HUES64 (cell line): ENCODE results near the gene SLC6A8. TPM values are rescaled to one million over a fixed set of nuclear protein-coding genes. Genes with fewer than 3 reads are reported as not detected.
A peak's percentile ranks its signal among the peaks of the same experiment; 100 is the strongest.

ENCODE experiments used
- H3K27ac ChIP-seq: 2 replicates; pipeline ENCODE4 v1.7.0; 2013; ENCODE audit warnings: low read depth, low read length, inconsistent platforms
- H3K27me3 ChIP-seq: 2 replicates; pipeline ENCODE4 v1.6.1; 2013; ENCODE audit warnings: mild to moderate bottlenecking, low read length; ENCODE audit not compliant: insufficient read depth
- H3K36me3 ChIP-seq: 2 replicates; pipeline ENCODE4 v1.6.1; 2013; ENCODE audit warnings: mild to moderate bottlenecking, low read length; ENCODE audit not compliant: insufficient read depth
- H3K4me1 ChIP-seq: 2 replicates; pipeline ENCODE4 v1.6.1; 2013; ENCODE audit warnings: mild to moderate bottlenecking, low read length, moderate library complexity; ENCODE audit not compliant: insufficient read depth
- H3K4me3 ChIP-seq: 2 replicates; pipeline ENCODE4 v1.5.1; 2013; ENCODE audit warnings: mild to moderate bottlenecking, low read length, moderate library complexity
- H3K9ac ChIP-seq: 2 replicates; pipeline ENCODE4 v1.6.1; 2013; ENCODE audit warnings: mild to moderate bottlenecking, low read depth, low read length
- H3K9me3 ChIP-seq: 2 replicates; pipeline ENCODE4 v1.6.1; 2013; ENCODE audit warnings: low read depth, low read length; ENCODE audit not compliant: insufficient read depth
- WGBS: fragments of 150-250, 120-280 bp; methylation state at CpG from one replicate; pipeline ENCODE4 v1.1.7; 2013; ENCODE audit warnings: missing lambda C conversion rate; 5-methylcytosine and 5-hydroxymethylcytosine counted together
- polyA plus RNA-seq, 2 experiments: library from polyadenylated mRNA; stranded (reverse); fragments of 50-300 nt; gene quantifications; one replicate each; pipeline ENCODE4 v1.2.3, GENCODE V29; 2013

The SLC6A8 gene
- polyA plus RNA-seq (2013, experiment 1 of 2): 76.3 TPM
- 77.8 TPM for polyA plus RNA-seq (2013, experiment 2 of 2)

DNA sequence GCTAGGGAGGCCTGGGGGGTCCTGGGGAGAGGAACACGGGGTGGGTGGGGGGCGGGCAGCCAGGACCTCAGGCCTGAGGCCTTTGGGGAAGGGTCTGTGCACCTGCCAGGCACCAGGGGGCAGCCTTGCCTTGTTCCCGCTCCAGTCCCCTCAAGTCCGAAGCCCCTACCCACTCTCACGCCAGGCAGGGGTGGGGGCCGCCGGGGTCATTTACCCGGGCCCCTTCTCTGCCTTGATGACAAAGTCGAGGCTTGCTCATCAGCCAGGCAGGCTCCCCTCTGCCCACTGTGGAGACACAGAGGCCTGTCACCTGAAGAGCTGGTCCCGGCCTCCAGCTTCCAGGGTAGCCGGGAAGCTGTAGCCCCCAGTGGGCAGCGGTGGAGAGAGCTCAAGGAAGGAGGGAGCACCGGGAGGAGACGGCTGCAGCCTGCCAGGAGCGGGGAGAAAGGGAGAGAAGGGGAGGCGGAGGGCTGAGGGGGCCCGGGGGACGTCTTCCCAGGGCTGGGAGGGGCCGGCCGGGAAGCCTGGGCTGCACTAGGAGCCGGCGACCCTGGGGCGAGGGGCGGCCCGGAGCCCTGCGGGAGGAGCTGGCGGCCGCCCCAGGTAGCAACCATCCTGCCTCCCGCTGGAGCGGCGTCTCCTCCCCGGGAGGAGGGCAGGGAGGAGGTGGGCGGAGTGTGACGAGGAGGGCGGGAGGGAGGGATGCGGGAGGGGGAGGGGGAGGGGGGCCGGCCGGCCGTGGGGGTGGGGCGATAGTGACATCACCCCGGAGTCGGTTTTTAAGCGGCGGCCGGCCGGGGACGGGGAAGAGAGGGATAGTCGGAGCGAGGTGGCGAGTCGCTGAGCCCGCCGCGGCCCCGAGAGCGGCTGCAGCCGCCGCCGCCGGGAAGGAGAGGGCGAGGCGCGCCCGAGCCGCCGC is at the start of gene SLC6A8:
TSS of gene SLC6A8 (plus strand) at position 806 of the 919 bp plus-strand sequence. CDS start 649 bp downstream, outside the sequence.
- Histone ChIP-seq H3K4me3 (peak within 1 kb of the TSS; percentile 57), H3K36me3 (peaks cover 6% of the 10 kb centered on the region), H3K27ac (peak within 1 kb of the TSS; percentile 73; the same call in 1 of the 2 replicates), H3K9me3 (no peaks in the 10 kb centered on the region), H3K9ac (peak within 1 kb of the TSS; percentile 50; the same call in 1 of the 2 replicates), H3K4me1 (peaks cover 22% of the 10 kb centered on the region; the same call in 1 of the 2 replicates), H3K27me3 (no peaks in the 10 kb centered on the region)
- WGBS: 2% methylated on average over 52 of the region's 66 CpGs

GRCh38 chrX:153638041-153638371 is 49.7 kb upstream of the SLC6A8 start:
- H3K4me1 ChIP-seq: no peaks in the 10 kb centered on the region
- H3K27ac ChIP-seq: no peak overlapping the region
- no peak overlapping the region for H3K4me3 ChIP-seq
- H3K9me3 ChIP-seq: no peaks in the 10 kb centered on the region
- H3K36me3 ChIP-seq: no peaks in the 10 kb centered on the region
- H3K27me3 ChIP-seq: peaks cover 34% of the 10 kb centered on the region
- 91% methylated on average over 6 of the region's 6 CpGs for WGBS
- no peak overlapping the region for H3K9ac ChIP-seq

GRCh38 chrX:153638436-153639176 is 49.1 kb upstream of the SLC6A8 start:
- H3K27ac ChIP-seq: no peak overlapping the region
- WGBS: 86% methylated on average over 20 of the region's 20 CpGs
- no peak overlapping the region for H3K4me3 ChIP-seq
- no peaks in the 10 kb centered on the region for H3K36me3 ChIP-seq
- peaks cover 40% of the 10 kb centered on the region for H3K27me3 ChIP-seq
- H3K9me3 ChIP-seq: no peaks in the 10 kb centered on the region
- H3K9ac ChIP-seq: no peak overlapping the region
- no peaks in the 10 kb centered on the region for H3K4me1 ChIP-seq

- Histone ChIP-seq H3K4me1 (no peaks in the 10 kb centered on the region), H3K4me3 (no peak overlapping the region), H3K27ac (no peak overlapping the region), H3K9me3 (no peaks in the 10 kb centered on the region), H3K27me3 (peaks cover 46% of the 10 kb centered on the region), H3K9ac (no peak overlapping the region), H3K36me3 (no peaks in the 10 kb centered on the region)
- 88% methylated on average over 28 of the region's 28 CpGs for WGBS
These were observed 48.3 kb upstream of the SLC6A8 start for GRCh38 chrX:153639177-153640044.

DNA sequence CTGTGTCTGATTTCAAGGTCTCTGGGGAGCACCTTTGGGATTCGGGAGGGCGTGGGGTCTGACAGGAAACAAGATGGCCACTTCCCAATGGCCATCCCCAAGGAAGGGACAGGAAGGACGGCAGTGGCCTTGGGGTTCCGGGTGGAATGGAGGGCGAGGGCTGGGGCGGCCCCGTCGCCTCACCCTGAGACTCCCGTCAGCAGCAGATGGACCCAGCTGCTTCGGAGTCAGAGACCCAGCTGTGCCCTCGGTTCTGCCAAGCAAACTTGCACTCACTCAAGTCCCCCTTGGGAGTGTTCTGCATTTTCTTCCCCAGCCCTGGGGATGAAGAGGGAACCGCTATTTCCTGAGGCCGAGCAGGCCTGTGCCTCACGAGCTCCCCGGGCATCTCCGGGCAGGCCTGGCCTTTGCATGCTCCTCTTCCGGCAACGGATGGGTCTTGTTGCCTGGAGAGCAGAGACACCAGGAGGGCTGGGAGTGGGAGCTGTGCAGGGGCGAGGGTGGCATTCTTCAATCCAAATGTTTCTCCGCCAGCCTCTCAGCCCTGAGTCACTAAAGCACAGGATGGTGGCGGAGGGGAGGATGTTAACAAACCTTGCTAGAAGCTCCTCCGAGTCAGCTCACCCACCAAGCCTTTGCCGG is 47.6 kb upstream of the SLC6A8 start:
- Histone ChIP-seq H3K27me3 (peaks cover 54% of the 10 kb centered on the region), H3K27ac (no peak overlapping the region), H3K36me3 (no peaks in the 10 kb centered on the region), H3K4me1 (no peaks in the 10 kb centered on the region), H3K4me3 (no peak overlapping the region), H3K9me3 (no peaks in the 10 kb centered on the region), H3K9ac (no peak overlapping the region)
- WGBS: 88% methylated on average over 23 of the region's 23 CpGs

DNA sequence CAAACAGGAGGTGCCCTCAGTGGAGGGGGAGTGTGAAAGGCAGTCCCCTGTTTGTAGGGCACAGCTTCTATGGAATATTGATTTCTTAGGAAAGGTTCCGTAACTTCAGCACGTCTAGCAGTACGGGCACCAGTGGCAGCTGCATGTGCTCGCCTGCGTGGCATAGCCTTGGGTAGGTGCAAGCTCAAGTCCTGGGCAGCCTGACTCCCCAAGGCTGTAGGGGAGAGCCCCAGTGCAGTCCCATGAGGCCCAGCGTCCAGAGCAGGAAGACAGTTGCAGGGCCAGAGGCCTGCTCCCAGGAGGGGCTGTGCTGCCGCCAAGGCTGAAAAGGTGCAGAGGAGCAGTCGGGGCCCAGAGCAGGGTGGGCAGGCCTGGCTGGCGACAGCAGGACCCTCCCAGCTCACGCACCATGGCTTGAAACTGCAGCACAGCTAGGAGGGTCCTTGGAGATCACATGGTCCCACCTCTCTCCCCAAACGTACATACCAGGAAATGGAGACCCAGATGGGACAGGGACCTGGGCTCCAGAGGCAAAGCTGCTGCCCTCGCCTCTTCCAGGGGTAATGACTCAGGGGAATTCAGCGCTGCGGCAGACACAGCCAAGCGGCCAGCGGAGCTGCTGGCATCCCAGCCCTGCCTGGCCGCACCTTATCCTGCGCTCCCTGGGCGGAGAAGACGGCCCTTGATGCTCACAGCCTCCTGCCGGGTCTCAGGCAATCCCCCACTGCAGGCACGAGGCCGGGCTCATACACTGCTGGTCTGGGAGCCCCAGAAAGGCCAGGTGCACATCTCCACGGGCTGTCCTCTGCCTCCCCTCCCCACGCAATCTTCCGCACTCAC is 46.8 kb upstream of the SLC6A8 start:
- Histone ChIP-seq H3K9ac (no peak overlapping the region), H3K4me1 (no peaks in the 10 kb centered on the region), H3K27ac (no peak overlapping the region), H3K36me3 (no peaks in the 10 kb centered on the region), H3K27me3 (peaks cover 62% of the 10 kb centered on the region), H3K9me3 (no peaks in the 10 kb centered on the region), H3K4me3 (no peak overlapping the region)
- WGBS: 40% methylated on average over 26 of the region's 26 CpGs

- Histone ChIP-seq H3K9me3 (no peaks in the 10 kb centered on the region), H3K27ac (no peak overlapping the region), H3K9ac (no peak overlapping the region), H3K4me3 (peak overlapping the region; percentile 38), H3K36me3 (no peaks in the 10 kb centered on the region), H3K4me1 (no peaks in the 10 kb centered on the region), H3K27me3 (peaks cover 68% of the 10 kb centered on the region)
- 1% methylated on average over 8 of the region's 8 CpGs for WGBS
These were observed 46.1 kb upstream of the SLC6A8 start for GRCh38 chrX:153641627-153642026.

DNA sequence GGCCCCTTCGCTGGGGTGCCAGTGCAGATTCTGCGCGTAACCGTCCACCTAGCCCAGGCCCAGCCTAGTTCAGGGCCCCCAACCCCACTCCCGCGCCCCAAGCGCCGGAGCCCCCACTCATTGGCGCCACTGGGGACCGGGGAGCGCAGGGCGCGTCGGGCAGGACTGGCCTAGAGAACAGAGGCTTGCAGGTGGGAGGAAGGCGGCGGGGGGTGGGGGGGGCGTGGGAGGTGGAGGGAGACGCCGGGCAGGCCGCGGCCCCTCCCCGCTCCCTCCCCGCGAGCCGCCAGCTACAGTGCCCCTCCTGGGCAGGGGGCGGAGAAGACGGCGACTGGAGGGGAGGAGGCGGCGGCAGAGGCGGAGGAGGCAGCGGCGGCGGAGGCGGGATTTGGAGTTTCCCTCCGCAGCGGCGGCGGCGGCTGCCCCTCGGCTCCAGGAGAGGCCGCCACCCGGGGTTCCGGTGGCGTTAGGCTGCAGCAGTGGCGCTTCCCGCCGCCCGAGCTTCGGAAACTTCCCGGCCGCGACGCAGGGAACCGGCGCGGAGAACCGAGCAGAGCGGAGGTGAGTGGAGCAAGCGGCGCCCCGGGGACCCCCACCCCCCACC is 45.6 kb upstream of the SLC6A8 start:
- no peaks in the 10 kb centered on the region for H3K4me1 ChIP-seq
- no peak overlapping the region for H3K27ac ChIP-seq
- H3K27me3 ChIP-seq: peaks cover 74% of the 10 kb centered on the region
- no peak overlapping the region for H3K9ac ChIP-seq
- peak overlapping the region; percentile 38 for H3K4me3 ChIP-seq
- 0% methylated on average over 32 of the region's 62 CpGs for WGBS
- H3K9me3 ChIP-seq: no peaks in the 10 kb centered on the region
- H3K36me3 ChIP-seq: no peaks in the 10 kb centered on the region

GRCh38 chrX:153642655-153643430 is 44.9 kb upstream of the SLC6A8 start:
- H3K9ac ChIP-seq: no peak overlapping the region
- no peaks in the 10 kb centered on the region for H3K36me3 ChIP-seq
- H3K9me3 ChIP-seq: no peaks in the 10 kb centered on the region
- H3K4me1 ChIP-seq: no peaks in the 10 kb centered on the region
- no peak overlapping the region for H3K27ac ChIP-seq
- peaks cover 81% of the 10 kb centered on the region for H3K27me3 ChIP-seq
- WGBS: 5% methylated on average over 43 of the region's 48 CpGs
- H3K4me3 ChIP-seq: peak overlapping the region; percentile 42
